Small intestine (tissue), 7 donors: Measurements from ENCODE around the gene JHY. TPM values are rescaled to one million over a fixed set of nuclear protein-coding genes. Genes with fewer than 3 reads are reported as not detected.

Experiments used
- DNase-seq, 2 donors: peaks; one replicate each; pipeline versions ENCODE4 v3.0.0 to v3.0.0-alpha.2; 2013
- FAIRE-seq: peaks from 2 replicates; lab custom pipeline; 2012; peaks lifted over from hg19 to GRCh38; lab: Jason Lieb, UNC
- H3K27ac ChIP-seq, 3 donors: one replicate each; pipeline ENCODE4 v1.5.1; 2013; ENCODE audit warnings: low read length in 2 of 3, mild to moderate bottlenecking in 2 of 3, control low read depth in 1 of 3, inconsistent platforms in 1 of 3, low read depth in 1 of 3, moderate library complexity in 1 of 3
- H3K27me3 ChIP-seq, 3 donors: one replicate each; pipeline ENCODE4 v1.6.1; 2013; ENCODE audit warnings: low read length in 3 of 3, inconsistent platforms in 1 of 3; ENCODE audit not compliant: control insufficient read depth in 3 of 3, insufficient read depth in 3 of 3
- H3K36me3 ChIP-seq, 3 donors: one replicate each; pipeline ENCODE4 v1.6.1; 2013; ENCODE audit warnings: low read length in 3 of 3, inconsistent platforms in 1 of 3, low read depth in 1 of 3, mild to moderate bottlenecking in 1 of 3, moderate library complexity in 1 of 3; ENCODE audit not compliant: control insufficient read depth in 3 of 3, insufficient read depth in 2 of 3
- H3K4me1 ChIP-seq, 3 donors: one replicate each; pipeline ENCODE4 v1.6.1; 2013; ENCODE audit warnings: low read length in 2 of 3, inconsistent platforms in 1 of 3, low read depth in 1 of 3, mild to moderate bottlenecking in 1 of 3, moderate library complexity in 1 of 3; ENCODE audit not compliant: control insufficient read depth in 3 of 3, insufficient read depth in 2 of 3
- H3K4me3 ChIP-seq, 3 donors: one replicate each; pipeline ENCODE4 v1.5.1; 2013; ENCODE audit warnings: low read length in 3 of 3, control low read depth in 1 of 3, inconsistent platforms in 1 of 3, low read depth in 1 of 3, mild to moderate bottlenecking in 1 of 3, moderate library complexity in 1 of 3
- H3K9me3 ChIP-seq, 2 donors: one replicate each; pipeline ENCODE4 v1.6.1; 2013; ENCODE audit warnings: low read depth in 1 of 2, low read length in 1 of 2; ENCODE audit not compliant: control insufficient read depth in 2 of 2, insufficient read depth in 1 of 2
- WGBS, 3 donors: extraction: QIAGEN DNeasy Blood & Tissue Kit; methylation state at CpG; one replicate each; pipeline ENCODE4 v1.1.7; 2013; 5-methylcytosine and 5-hydroxymethylcytosine counted together
- polyA plus RNA-seq, 4 donors: library from polyadenylated mRNA; stranded (reverse) in 3 of 4; unstranded in 1 of 4; fragments of 200-250 nt in 3 of 4; fragments of 120-200 nt in 1 of 4; gene quantifications; one replicate each; pipeline versions ENCODE4 v1.2.1 to v1.2.3, GENCODE V29; 2013
- donor health status: healthy with polysubstance abuse.
- donor health status: control.
- donor health status: control.
- donor health status: Bipolar disorder and iron deficiency.
- donor health status: healthy.

Gene JHY
- polyA plus RNA-seq, 4 donors: 1.3 to 7.2 (median 1.6) TPM

DNA sequence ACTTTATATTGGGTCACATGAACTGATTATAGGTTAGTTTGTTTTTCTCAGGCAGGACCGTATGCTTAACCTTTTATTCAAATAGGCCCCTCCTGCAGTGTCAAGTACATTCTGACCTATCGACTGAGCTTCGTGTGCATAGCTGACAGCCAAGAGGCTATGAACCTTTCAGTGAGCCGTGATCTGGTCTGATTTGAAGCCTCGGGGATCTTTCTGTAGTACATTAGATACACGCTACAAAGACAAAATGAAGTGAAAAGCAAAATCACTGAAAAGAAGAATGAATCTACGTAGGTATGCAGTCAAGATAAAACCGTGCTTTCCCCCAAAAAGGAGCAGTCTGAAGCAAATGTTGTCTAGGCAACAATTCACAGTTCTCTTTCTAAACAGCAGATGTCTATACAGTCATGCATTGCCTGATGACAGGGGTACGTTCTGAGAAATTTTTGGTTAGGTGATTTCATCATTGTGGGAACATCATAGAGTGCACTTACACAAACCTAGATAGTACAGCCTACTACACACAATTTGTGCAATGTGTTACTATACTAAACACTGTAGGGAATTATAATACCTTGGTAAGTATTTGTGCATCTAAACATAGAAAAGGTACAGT lies 18.1 kb downstream of the JHY start:
- FAIRE-seq (no peak), DNase-seq (no peak)
- Histone ChIP-seq H3K9me3 (no peaks in the 10 kb centered on the region), H3K27me3 (no peaks in the 10 kb centered on the region), H3K27ac (no peak overlapping the region), H3K4me3 (no peak overlapping the region), H3K4me1 (no peaks in the 10 kb centered on the region), H3K36me3 (peaks cover 0 to 5% (median 0%) of the 10 kb centered on the region in 3 donors)
- 80 to 85% (median 83%) methylated on average over 9 of the region's 9 CpGs for WGBS, 3 donors

GRCh38 chr11:122902951-122903350 lies 20.4 kb downstream of the JHY start:
- DNase-seq: no peak
- Histone ChIP-seq H3K9me3 (no peaks in the 10 kb centered on the region), H3K27me3 (no peaks in the 10 kb centered on the region), H3K27ac (no peak overlapping the region), H3K4me1 (no peaks in the 10 kb centered on the region), H3K4me3 (no peak overlapping the region), H3K36me3 (peaks cover 0 to 2% (median 0%) of the 10 kb centered on the region in 3 donors)
- FAIRE-seq: no peak
- WGBS, 3 donors: 92 to 96% (median 93%) methylated on average over 4 of the region's 4 CpGs

- H3K4me1 ChIP-seq: no peaks in the 10 kb centered on the region
- H3K9me3 ChIP-seq: no peaks in the 10 kb centered on the region
- DNase-seq (peak; percentile 7 to 56), FAIRE-seq (no peak)
- 54 to 65% (median 63%) methylated on average over 4 of the region's 4 CpGs for WGBS, 3 donors
- H3K4me3 ChIP-seq: no peak overlapping the region
- no peak overlapping the region for H3K27ac ChIP-seq
- H3K27me3 ChIP-seq: no peaks in the 10 kb centered on the region
- peaks cover 0 to 2% (median 0%) of the 10 kb centered on the region in 3 donors for H3K36me3 ChIP-seq
These were observed 28.2 kb downstream of the JHY start for GRCh38 chr11:122910775-122911174.

DNA sequence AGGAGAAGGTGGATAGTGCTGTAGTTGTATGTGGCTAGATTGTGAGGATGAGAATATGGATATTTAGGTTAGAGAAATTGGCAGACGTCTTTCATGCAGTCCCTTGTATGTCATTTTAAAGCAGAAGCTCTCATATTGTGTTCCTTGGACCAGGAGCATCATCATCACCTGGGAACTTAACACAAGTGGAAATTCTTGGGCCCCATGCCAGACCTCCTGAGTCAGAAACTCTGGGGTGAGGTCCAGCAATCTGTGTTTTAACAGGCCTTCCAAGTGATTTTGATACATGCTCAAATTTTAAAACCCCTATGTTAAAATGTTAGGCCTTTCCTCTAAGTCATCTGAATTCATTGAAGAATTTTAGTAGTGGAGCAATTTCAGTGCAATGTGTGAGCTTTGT lies 34.8 kb downstream of the JHY start:
- WGBS, 3 donors: 81 to 93% (median 84%) methylated on average over 1 of the region's 1 CpG
- no peak overlapping the region for H3K27ac ChIP-seq
- FAIRE-seq: no peak
- H3K4me3 ChIP-seq: no peak overlapping the region
- no peaks in the 10 kb centered on the region for H3K36me3 ChIP-seq
- no peaks in the 10 kb centered on the region for H3K9me3 ChIP-seq
- DNase-seq: no peak
- no peaks in the 10 kb centered on the region for H3K27me3 ChIP-seq
- H3K4me1 ChIP-seq: peaks cover 0 to 4% (median 0%) of the 10 kb centered on the region in 3 donors

- Histone ChIP-seq H3K4me3 (no peak overlapping the region), H3K27ac (no peak overlapping the region), H3K4me1 (peaks cover 0 to 4% (median 0%) of the 10 kb centered on the region in 3 donors), H3K27me3 (no peaks in the 10 kb centered on the region), H3K9me3 (no peaks in the 10 kb centered on the region), H3K36me3 (no peaks in the 10 kb centered on the region)
- WGBS, 3 donors: 74 to 85% (median 80%) methylated on average over 7 of the region's 7 CpGs
- FAIRE-seq (no peak), DNase-seq (peak in 1 of 2 donors; percentile 81)
These were observed 36.2 kb downstream of the JHY start for GRCh38 chr11:122918734-122919133.

GRCh38 chr11:122920579-122920978 lies 38.0 kb downstream of the JHY start:
- 76 to 85% (median 84%) methylated on average over 5 of the region's 5 CpGs for WGBS, 3 donors
- no peaks in the 10 kb centered on the region for H3K9me3 ChIP-seq
- H3K4me3 ChIP-seq: no peak overlapping the region
- DNase-seq: no peak
- no peak overlapping the region for H3K27ac ChIP-seq
- peaks cover 0 to 4% (median 0%) of the 10 kb centered on the region in 3 donors for H3K4me1 ChIP-seq
- H3K27me3 ChIP-seq: no peaks in the 10 kb centered on the region
- no peak for FAIRE-seq
- no peaks in the 10 kb centered on the region for H3K36me3 ChIP-seq

- H3K9me3 ChIP-seq: no peaks in the 10 kb centered on the region
- H3K4me3 ChIP-seq: no peak overlapping the region
- H3K27me3 ChIP-seq: no peaks in the 10 kb centered on the region
- DNase-seq: no peak
- peaks cover 0 to 4% (median 0%) of the 10 kb centered on the region in 3 donors for H3K4me1 ChIP-seq
- FAIRE-seq: no peak
- no peak overlapping the region for H3K27ac ChIP-seq
- WGBS, 3 donors: 83 to 94% (median 92%) methylated on average over 4 of the region's 4 CpGs
- peaks cover 0 to 2% (median 0%) of the 10 kb centered on the region in 3 donors for H3K36me3 ChIP-seq
These were observed 40.3 kb downstream of the JHY start for GRCh38 chr11:122922893-122923292.

- no peak for FAIRE-seq
- DNase-seq: no peak
- no peaks in the 10 kb centered on the region for H3K9me3 ChIP-seq
- no peaks in the 10 kb centered on the region for H3K27me3 ChIP-seq
- peaks cover 0 to 2% (median 0%) of the 10 kb centered on the region in 3 donors for H3K36me3 ChIP-seq
- no peak overlapping the region for H3K27ac ChIP-seq
- no peak overlapping the region for H3K4me3 ChIP-seq
- H3K4me1 ChIP-seq: peaks cover 0 to 3% (median 0%) of the 10 kb centered on the region in 3 donors
- whole genome bisulfite sequencing, 3 donors: 72 to 93% (median 88%) methylated on average over 2 of the region's 2 CpGs
These were observed 40.7 kb downstream of the JHY start for GRCh38 chr11:122923302-122923701.

DNA sequence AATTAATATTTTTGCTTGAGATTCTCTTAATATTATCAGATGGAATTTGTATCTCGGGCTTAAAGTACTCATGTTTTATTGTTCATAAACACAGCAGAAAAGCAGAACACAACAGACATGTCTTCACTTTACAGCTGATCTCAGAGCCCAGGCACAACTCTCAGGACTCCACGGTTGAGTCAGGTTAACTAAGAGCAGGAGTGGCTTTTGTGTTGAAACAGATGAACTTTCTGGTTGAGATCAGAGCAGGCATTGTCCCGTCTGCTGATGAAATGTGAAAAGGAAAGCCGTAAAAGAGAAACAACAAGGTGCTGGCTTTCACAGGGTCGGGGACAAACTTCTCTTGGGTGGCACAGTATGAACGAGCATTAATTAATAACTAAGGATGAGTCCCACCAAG lies 49.0 kb downstream of the JHY start:
- H3K4me3 ChIP-seq: no peak overlapping the region
- 71 to 72% (median 72%) methylated on average over 6 of the region's 6 CpGs for WGBS, 3 donors
- H3K36me3 ChIP-seq: peaks cover 0 to 2% (median 0%) of the 10 kb centered on the region in 3 donors
- no peak overlapping the region for H3K27ac ChIP-seq
- H3K27me3 ChIP-seq: no peaks in the 10 kb centered on the region
- DNase-seq (no peak), FAIRE-seq (no peak)
- H3K4me1 ChIP-seq: no peaks in the 10 kb centered on the region
- no peaks in the 10 kb centered on the region for H3K9me3 ChIP-seq
